DLD1 (cell line): ENCODE measurements around the gene ZNF467.

Experiments
- in situ Hi-C: cut with HindIII; loops from 2 replicates; pipeline ENCODE4 v1.10.0; 2017; ENCODE audit warnings: low sequenced_read_pairs

Gene ZNF467

DNA sequence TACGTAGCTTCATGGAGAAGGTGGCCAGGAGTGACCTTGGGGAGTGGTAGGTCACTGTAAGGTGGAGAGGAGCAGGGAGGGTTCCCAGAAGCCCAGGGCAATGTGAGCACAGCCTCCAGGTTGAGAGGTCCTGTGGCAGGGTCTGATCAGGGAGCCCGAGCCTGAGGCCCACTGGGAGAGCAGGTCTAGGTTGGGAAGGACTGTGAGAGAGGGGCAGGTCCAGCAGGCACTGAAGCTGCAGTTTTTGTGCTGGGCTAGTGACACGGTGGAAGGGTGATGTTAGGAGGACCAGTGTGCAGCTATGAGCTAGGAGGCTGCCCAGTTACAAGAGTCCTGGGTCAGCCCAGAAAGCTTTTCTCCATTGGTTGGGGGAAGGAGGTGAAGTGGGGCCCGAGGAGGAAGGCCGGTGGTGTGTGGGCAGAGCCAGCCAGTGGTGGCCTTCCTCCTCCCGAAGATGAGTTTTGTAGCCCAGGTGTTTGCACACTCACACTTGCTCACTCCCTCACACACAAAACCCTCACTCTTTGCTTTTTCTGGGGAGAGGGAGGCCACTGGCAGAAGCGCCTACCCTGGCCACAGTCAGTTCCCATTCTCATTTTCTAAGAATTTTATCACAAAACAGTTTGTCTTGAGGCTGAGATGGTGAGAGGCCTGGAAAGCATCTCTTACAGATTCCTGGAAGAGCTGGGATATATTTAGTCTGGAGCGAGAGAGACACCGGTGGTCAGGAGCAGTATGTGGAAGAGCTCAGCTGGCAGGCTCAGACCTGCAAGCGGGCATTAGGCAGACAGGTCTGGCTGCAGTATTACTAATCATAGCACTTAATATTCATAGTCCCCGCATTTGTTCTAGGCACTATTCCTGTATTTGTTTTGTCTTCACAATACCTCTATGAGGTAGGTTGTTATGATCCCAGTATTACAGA lies 57.1 kb downstream of the ZNF467 start:
- in situ Hi-C loops: no loop called here

DNA sequence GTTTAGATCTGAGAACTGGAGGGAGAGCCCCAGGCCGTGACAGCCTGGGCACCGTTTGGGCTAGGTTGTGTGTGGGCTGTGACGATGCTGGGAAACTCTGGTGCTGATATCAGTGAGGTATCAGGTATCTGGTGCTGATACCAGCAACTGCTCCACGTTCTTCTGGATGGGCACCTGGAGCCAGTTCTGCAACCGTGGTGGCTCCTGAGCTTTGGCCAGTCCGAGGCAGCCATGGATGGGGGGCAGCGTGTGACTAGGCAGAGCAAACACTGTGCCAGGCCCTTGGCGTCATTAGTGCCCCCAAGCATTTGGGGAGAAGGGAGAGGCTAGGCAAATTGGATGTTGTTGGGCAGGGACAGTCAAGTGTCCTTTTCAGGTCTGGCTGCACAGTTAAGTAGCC lies 57.9 kb downstream of the ZNF467 start:
- in situ Hi-C loops: no loop called here

DNA sequence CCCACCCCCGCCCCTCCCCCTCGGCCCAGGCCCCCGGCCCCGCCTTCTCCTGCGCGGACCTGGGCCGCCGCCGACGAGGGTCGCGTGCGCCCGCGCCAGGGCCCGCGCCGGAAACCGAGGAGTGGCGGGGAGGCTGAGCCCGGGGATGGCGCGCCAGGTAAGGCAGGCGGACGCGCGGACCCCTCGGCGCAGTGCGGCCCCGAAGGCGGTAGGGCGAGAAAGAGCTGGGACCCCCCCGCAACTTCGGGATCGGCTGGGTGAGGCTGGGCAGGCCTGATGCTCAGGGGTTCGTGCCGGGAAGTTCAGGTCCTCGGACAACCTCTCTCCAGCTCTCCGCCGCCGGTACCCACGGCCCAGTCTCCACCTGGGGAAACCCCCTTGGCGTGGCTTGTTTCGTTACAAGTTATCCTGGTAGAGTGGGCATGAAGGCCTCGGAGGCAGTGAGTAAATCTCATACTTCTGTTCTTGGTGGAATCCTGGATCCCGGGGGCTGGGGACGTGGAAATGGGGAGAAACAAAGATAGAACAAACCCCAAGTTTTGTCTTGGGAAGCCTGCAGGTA lies 58.4 kb downstream of the ZNF467 start:
- in situ Hi-C loops: loop anchor here (5.0 kb wide), 1 partner anchor 32 kb away; no protein-coding TSS in a partner anchor
